Measurements from ENCODE around the gene PRAC2. TPM values are rescaled to one million over a fixed set of nuclear protein-coding genes. Genes with fewer than 3 reads are reported as not detected.

Gene PRAC2
- total RNA-seq, 1 donor: not detected

- DNase-seq (ENCODE audit: low read depth): no peak
- peak within 1 kb of the TSS; percentile 40 for H3K4me3 ChIP-seq (ENCODE audit: low read depth, low read length)
- TF ChIP-seq, protein P1, sequence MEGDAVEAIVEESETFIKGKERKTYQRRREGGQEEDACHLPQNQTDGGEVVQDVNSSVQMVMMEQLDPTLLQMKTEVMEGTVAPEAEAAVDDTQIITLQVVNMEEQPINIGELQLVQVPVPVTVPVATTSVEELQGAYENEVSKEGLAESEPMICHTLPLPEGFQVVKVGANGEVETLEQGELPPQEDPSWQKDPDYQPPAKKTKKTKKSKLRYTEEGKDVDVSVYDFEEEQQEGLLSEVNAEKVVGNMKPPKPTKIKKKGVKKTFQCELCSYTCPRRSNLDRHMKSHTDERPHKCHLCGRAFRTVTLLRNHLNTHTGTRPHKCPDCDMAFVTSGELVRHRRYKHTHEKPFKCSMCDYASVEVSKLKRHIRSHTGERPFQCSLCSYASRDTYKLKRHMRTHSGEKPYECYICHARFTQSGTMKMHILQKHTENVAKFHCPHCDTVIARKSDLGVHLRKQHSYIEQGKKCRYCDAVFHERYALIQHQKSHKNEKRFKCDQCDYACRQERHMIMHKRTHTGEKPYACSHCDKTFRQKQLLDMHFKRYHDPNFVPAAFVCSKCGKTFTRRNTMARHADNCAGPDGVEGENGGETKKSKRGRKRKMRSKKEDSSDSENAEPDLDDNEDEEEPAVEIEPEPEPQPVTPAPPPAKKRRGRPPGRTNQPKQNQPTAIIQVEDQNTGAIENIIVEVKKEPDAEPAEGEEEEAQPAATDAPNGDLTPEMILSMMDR (IDR thresholded peaks at IDR 0.05; ENCODE audit: insufficient read depth, low read depth, low read length): no peak
These were observed 631 bp upstream of the PRAC2 start, which contains the start of gene PRAC1 for GRCh38 chr17:48722201-48722907. Gene PRAC1, minus strand, starts transcription at chr17:48722518. Its CDS starts 126 bp downstream, at chr17:48722392.

- peak overlapping the region; percentile 40 for H3K4me3 ChIP-seq (ENCODE audit: low read depth, low read length)
- TF ChIP-seq, protein P1 (IDR thresholded peaks at IDR 0.05; ENCODE audit: insufficient read depth, low read depth, low read length): no peak
- DNase-seq (ENCODE audit: low read depth): peak; percentile 45
These were observed 652 bp downstream of the PRAC2 start for GRCh38 chr17:48723423-48724250.

DNA sequence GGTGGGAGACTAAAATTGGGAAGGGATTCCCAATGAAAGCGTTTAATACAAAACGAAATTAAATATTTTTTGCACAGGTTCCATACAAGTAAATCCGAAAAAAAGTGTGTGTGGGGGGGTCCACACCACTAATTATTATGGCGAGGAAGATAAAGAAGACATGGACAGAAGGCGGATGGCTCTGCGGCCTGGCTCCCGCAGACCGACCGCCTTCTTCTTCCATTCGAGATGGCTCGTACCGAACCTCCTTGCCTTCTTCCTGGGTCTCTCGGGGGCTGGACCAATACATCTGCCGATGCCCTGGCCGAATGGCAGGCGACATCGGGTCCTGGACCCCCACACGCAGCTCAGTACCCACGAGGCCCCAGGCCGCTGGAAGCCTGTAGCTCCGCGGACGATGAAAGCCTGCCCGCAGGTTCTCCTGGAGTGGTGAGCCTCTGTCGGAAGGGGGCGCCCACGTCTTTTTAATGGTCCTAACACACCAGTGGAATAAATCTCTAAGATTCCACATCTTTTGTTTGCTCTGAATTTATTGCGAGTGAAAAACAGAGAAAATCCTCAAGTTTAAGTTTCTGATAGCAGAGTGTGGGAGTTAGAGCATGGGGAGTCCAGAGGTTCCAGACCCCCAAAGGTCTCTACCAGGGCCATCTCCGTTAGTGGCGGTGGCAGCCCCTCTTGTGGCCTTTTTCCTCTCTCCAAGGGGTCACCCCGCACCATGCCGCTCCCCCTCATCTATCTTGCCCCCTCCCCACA is 1.4 kb downstream of the PRAC2 start:
- peak; percentile 85 for DNase-seq (ENCODE audit: low read depth)
- TF ChIP-seq, protein P1 (IDR thresholded peaks at IDR 0.05; ENCODE audit: insufficient read depth, low read depth, low read length): peak; percentile 82
- H3K4me3 ChIP-seq (ENCODE audit: low read depth, low read length): no peak overlapping the region

DNA sequence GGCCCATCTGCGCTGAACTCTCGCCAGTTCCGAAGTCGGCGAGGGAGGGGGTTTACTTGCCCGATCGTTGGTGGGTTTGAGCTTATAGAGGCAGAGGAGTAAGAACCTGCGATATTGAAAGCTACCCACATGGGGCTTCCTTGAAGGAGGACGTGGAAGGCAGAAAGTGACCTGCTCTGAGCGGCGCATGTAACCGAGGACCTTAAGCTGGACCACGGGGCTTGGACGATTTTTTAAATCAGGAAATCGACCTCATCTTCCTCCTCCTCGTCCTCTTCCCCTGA is 2.0 kb downstream of the PRAC2 start:
- DNase-seq (ENCODE audit: low read depth): no peak
- TF ChIP-seq, protein P1 (IDR thresholded peaks at IDR 0.05; ENCODE audit: insufficient read depth, low read depth, low read length): no peak
- H3K4me3 ChIP-seq (ENCODE audit: low read depth, low read length): no peak overlapping the region

DNA sequence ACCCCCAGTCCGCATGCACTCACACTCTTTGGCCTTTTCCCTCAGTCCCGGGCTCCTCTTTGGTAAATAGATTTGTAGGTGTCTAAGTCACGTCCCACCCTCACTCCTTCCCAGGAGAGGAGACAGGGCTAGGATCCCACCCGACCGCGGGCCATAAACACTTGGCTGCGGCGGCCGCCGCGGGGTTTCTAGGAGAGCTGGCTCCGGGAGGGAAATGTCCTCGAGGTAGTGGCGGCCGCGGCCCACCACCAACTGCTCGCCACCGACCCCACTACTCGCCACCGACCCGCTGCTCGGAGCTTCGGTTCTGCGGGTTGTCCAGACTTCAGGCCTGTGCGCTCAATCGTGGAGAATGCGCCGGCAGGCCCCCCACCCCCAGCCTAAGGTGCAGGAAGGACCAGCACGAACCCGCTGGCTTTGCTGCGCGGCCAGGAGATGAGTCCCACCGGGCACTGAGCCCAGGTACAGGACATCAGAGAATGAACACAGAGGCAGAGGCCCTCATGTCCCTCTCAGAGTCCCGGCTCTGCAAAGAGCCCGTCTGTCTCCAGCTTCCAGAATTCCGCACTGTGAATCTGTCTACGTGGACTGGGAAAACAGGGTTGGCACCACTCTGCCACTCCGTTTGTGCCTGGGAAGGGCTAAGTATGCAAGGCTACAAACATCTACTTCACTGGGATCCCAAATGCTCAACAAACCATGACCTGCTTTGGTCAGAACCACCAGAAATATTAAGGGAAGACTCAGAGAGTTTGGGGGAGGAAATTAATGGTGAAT is 2.5 kb downstream of the PRAC2 start:
- no peak overlapping the region for H3K4me3 ChIP-seq (ENCODE audit: low read depth, low read length)

More for the DNA sequence above, 2.5 kb downstream of the PRAC2 start:
- DNase-seq (ENCODE audit: low read depth): no peak
- TF ChIP-seq, protein P1 (IDR thresholded peaks at IDR 0.05; ENCODE audit: insufficient read depth, low read depth, low read length): no peak
